WTC11 (cell line): ENCODE results near the gene PDE11A.

ENCODE experiments used
- TF ChIP-seq, protein P1 (sequence below): fragments of 200-600 bp; IDR thresholded peaks from 2 replicates; pipeline ENCODE4 v1.8.0; 2022; ENCODE audit warnings: antibody characterized with exemption
- TF ChIP-seq, protein P2 (sequence below): sonication (generic); formaldehyde crosslinking; IDR thresholded peaks from 2 replicates; pipeline ENCODE4 v1.8.1; 2023; ENCODE audit warnings: mild to moderate bottlenecking, missing genetic modification reagents, moderate library complexity

DNA sequence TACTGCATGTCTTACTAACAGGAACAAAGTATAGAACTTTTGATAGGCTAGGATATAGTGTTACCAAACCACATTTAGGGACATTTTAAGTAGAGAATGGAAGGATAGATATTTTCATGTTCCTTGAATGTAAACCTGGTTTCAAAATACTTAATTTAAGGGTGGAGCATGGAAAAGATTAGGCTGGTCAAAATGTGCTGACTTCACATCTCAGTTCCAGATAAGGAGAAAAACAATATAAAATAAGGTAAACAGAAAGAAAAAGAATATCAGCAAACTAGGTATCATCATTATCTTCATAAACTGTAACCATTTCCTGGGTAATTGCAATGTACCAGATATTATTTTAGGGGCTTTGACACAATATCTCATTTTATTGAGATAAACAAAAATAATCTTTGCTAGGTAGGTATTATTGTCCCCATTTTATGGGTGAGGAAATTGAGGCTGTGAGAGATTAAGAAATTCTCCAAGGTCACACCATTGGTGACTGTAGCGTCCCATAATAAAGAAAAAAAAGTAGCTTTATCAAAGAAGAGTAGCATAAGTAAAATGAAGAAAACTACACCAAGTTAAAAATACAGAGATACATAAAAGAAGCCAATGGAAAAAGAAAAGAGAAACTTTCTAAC, 3.6 kb downstream of the PDE11A start:
- TF ChIP-seq, protein P1, sequence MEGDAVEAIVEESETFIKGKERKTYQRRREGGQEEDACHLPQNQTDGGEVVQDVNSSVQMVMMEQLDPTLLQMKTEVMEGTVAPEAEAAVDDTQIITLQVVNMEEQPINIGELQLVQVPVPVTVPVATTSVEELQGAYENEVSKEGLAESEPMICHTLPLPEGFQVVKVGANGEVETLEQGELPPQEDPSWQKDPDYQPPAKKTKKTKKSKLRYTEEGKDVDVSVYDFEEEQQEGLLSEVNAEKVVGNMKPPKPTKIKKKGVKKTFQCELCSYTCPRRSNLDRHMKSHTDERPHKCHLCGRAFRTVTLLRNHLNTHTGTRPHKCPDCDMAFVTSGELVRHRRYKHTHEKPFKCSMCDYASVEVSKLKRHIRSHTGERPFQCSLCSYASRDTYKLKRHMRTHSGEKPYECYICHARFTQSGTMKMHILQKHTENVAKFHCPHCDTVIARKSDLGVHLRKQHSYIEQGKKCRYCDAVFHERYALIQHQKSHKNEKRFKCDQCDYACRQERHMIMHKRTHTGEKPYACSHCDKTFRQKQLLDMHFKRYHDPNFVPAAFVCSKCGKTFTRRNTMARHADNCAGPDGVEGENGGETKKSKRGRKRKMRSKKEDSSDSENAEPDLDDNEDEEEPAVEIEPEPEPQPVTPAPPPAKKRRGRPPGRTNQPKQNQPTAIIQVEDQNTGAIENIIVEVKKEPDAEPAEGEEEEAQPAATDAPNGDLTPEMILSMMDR, result no peak
- TF ChIP-seq, protein P2, sequence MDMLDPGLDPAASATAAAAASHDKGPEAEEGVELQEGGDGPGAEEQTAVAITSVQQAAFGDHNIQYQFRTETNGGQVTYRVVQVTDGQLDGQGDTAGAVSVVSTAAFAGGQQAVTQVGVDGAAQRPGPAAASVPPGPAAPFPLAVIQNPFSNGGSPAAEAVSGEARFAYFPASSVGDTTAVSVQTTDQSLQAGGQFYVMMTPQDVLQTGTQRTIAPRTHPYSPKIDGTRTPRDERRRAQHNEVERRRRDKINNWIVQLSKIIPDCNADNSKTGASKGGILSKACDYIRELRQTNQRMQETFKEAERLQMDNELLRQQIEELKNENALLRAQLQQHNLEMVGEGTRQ, result no peak
